HCT116 (cell line): ENCODE measurements around the gene PCDH10. TPM values are rescaled to one million over a fixed set of nuclear protein-coding genes. Genes with fewer than 3 reads are reported as not detected.

Source experiments
- ATAC-seq: fragments of 200-7000 bp; cut with Tn5 transposase; 2 replicates; pipeline ENCODE4 v1.9.1; 2020; ENCODE audit warnings: mild to moderate bottlenecking, moderate library complexity
- BruUV-seq: library from RNA; stranded (reverse); fragments of 400-500 nt; replicated peaks from 2 replicates; lab custom pipeline; 2021; lab: Mats Ljungman, UMichigan
- CTCF ChIA-PET: fragments of 300-600 bp; sonication (Branson Sonifier 250); formaldehyde crosslinking; loops from one replicate; lab custom pipeline; 2021; ENCODE audit warnings: antibody characterized with exemption; lab: Charles Lee
- POLR2A ChIA-PET: fragments of 300-600, 350-600 bp; sonication (Branson Sonifier 250); formaldehyde crosslinking; loops from one replicate; lab custom pipeline; 2021; ENCODE audit warnings: antibody characterized with exemption; lab: Charles Lee
- RAD21 ChIA-PET, 2 experiments: fragments of 300-600 bp; sonication (Branson Sonifier 250); formaldehyde crosslinking; loops; one replicate each; lab custom pipeline; 2023; ENCODE audit warnings: low total read pairs in 2 of 2; ENCODE audit not compliant: uncharacterized antibody in 2 of 2, unreplicated experiment in 2 of 2, low non-redundant PET in 1 of 2; lab: Charles Lee
- DNase-seq: peaks from one replicate; pipeline ENCODE4 v3.0.0-alpha.2; 2010; ENCODE audit warnings: low read depth, low spot score
- H2AFZ ChIP-seq: fragments of 200-600 bp; shearing (Covaris generic), sonication (generic); 2 replicates; pipeline ENCODE4 v1.6.1; 2017; ENCODE audit warnings: low read depth, mixed run types, mixed read lengths, antibody characterized with exemption, low read length; ENCODE audit not compliant: poor library complexity, severe bottlenecking
- H3K27ac ChIP-seq: 2 replicates; pipeline ENCODE4 v1.5.1; 2012; ENCODE audit warnings: low read depth, low read length
- H3K27me3 ChIP-seq: fragments of 200-600 bp; sonication (generic); 2 replicates; pipeline ENCODE4 v1.6.1; 2016; ENCODE audit warnings: mixed run types, low read length, mixed read lengths; ENCODE audit not compliant: insufficient read depth
- H3K36me3 ChIP-seq, 2 experiments: fragments of 200-500 bp in 1 of 2; fragments of 200-600 bp in 1 of 2; sonication (Bioruptor generic) in 1 of 2; sonication (generic) in 1 of 2; 2 replicates each; pipeline versions ENCODE4 v1.5.1 to v1.6.1; 2014 to 2016; ENCODE audit warnings: low read length in 2 of 2, inconsistent platforms in 1 of 2, mixed read lengths in 1 of 2, mixed run types in 1 of 2; ENCODE audit not compliant: insufficient read depth in 2 of 2, control insufficient read depth in 1 of 2
- H3K4me1 ChIP-seq, 2 experiments: fragments of 200-600 bp in 1 of 2; sonication (generic) in 1 of 2; 2 replicates each; pipeline versions ENCODE4 v1.5.1 to v1.6.1; 2012 to 2017; ENCODE audit warnings: low read length in 2 of 2, inconsistent platforms in 1 of 2, mild to moderate bottlenecking in 1 of 2, mixed read lengths in 1 of 2, mixed run types in 1 of 2, moderate library complexity in 1 of 2; ENCODE audit not compliant: insufficient read depth in 2 of 2, control insufficient read depth in 1 of 2
- H3K4me2 ChIP-seq: fragments of 200-600 bp; sonication (generic); 2 replicates; pipeline ENCODE4 v1.6.1; 2017; ENCODE audit warnings: mixed run types, low read length, mixed read lengths
- H3K4me3 ChIP-seq, 2 experiments: fragments of 200-600 bp in 1 of 2; sonication (generic) in 1 of 2; replicated peaks in 1 of 2; 2 replicates each; pipeline ENCODE4 v1.5.1; 2011 to 2016; ENCODE audit warnings: low read length in 2 of 2, control low read depth in 1 of 2, low read depth in 1 of 2, mild to moderate bottlenecking in 1 of 2, mixed read lengths in 1 of 2, mixed run types in 1 of 2
- H3K79me2 ChIP-seq: fragments of 200-600 bp; sonication (generic); 2 replicates; pipeline ENCODE4 v1.6.1; 2017; ENCODE audit warnings: mild to moderate bottlenecking, mixed run types, low read length, moderate library complexity, mixed read lengths; ENCODE audit not compliant: insufficient read depth
- H3K9ac ChIP-seq: fragments of 200-600 bp; sonication (generic); 2 replicates; pipeline ENCODE4 v1.6.1; 2016; ENCODE audit warnings: low read length, mixed read lengths
- H3K9me2 ChIP-seq: fragments of 200-600 bp; sonication (generic), shearing (Covaris generic); 2 replicates; pipeline ENCODE4 v1.6.1; 2017; ENCODE audit warnings: mixed run types, mild to moderate bottlenecking, moderate library complexity; ENCODE audit not compliant: insufficient read depth
- H3K9me3 ChIP-seq, 2 experiments: fragments of 200-500 bp in 1 of 2; fragments of 200-600 bp in 1 of 2; sonication (Bioruptor generic) in 1 of 2; sonication (generic) in 1 of 2; 2 replicates each; pipeline ENCODE4 v1.6.1; 2014 to 2017; ENCODE audit warnings: low read length in 2 of 2, mixed read lengths in 2 of 2, inconsistent platforms in 1 of 2, low read depth in 1 of 2, mild to moderate bottlenecking in 1 of 2, mixed run types in 1 of 2, moderate library complexity in 1 of 2; ENCODE audit not compliant: control insufficient read depth in 1 of 2, insufficient read depth in 1 of 2
- H4K20me1 ChIP-seq: fragments of 200-600 bp; sonication (generic), shearing (Covaris generic); 2 replicates; pipeline ENCODE4 v1.6.1; 2017; ENCODE audit warnings: mixed run types, mild to moderate bottlenecking, moderate library complexity; ENCODE audit not compliant: insufficient read depth
- CBX3 ChIP-seq: IDR thresholded peaks from 2 replicates; pipeline ENCODE4 v1.6.1; 2012; ENCODE audit warnings: low read depth
- ELF1 ChIP-seq: IDR thresholded peaks from 2 replicates; pipeline ENCODE4 v1.6.1; 2012; ENCODE audit warnings: low read depth, borderline replicate concordance
- EZH2 ChIP-seq: fragments of 200-600 bp; sonication (generic); IDR thresholded peaks from 2 replicates; pipeline ENCODE4 v1.6.1; 2017; ENCODE audit warnings: antibody characterized with exemption, mixed run types
- EZH2phosphoT487 ChIP-seq: fragments of 200-600 bp; IDR thresholded peaks from 2 replicates; pipeline ENCODE4 v1.6.1; 2018; ENCODE audit warnings: antibody characterized with exemption, borderline replicate concordance
- FOSL1 ChIP-seq: IDR thresholded peaks from 2 replicates; pipeline ENCODE4 v1.6.1; 2012; ENCODE audit warnings: low read depth
- POLR2A ChIP-seq: IDR thresholded peaks from 2 replicates; pipeline ENCODE4 v1.7.0; 2011; ENCODE audit warnings: borderline replicate concordance; ENCODE audit not compliant: insufficient read depth, insufficient read length; ENCODE audit errors: extremely low read depth
- POLR2AphosphoS5 ChIP-seq: IDR thresholded peaks from 2 replicates; pipeline ENCODE4 v1.6.1; 2011; ENCODE audit warnings: mild to moderate bottlenecking, low read depth, low read length, moderate library complexity
- REST ChIP-seq: IDR thresholded peaks from 2 replicates; pipeline ENCODE4 v1.6.1; 2012; ENCODE audit warnings: low read depth
- SP1 ChIP-seq: IDR thresholded peaks from 2 replicates; pipeline ENCODE4 v1.6.1; 2012; ENCODE audit warnings: low read depth
- SRF ChIP-seq: IDR thresholded peaks from 2 replicates; pipeline ENCODE4 v1.6.1; 2012; ENCODE audit warnings: low read depth
- YY1 ChIP-seq: IDR thresholded peaks from 2 replicates; pipeline ENCODE4 v1.6.1; 2011; ENCODE audit warnings: low read length, low read depth, moderate library complexity, mild to moderate bottlenecking; ENCODE audit not compliant: insufficient replicate concordance; ENCODE audit errors: extremely low read depth
- ZFX ChIP-seq: fragments of 450-650 bp; IDR thresholded peaks from 2 replicates; pipeline ENCODE4 v1.6.1; 2017
- ZNF274 ChIP-seq: fragments of 200-500 bp; sonication (Bioruptor generic); IDR thresholded peaks from 2 replicates; pipeline ENCODE4 v1.6.1; 2014; ENCODE audit warnings: mild to moderate bottlenecking, low read depth, low read length, inconsistent platforms
- intact Hi-C: fragments of 100-400 bp; cut with micrococcal nuclease; formaldehyde crosslinking; loops from 2 replicates; pipeline ENCODE4 v1.10.0; 2022
- total RNA-seq: library from RNA; stranded (reverse); gene quantifications from one replicate; pipeline ENCODE4 v1.2.1, GENCODE V29; 2021; ENCODE audit not compliant: unreplicated experiment

PCDH10 gene
- total RNA-seq, 1 experiment from 2014 or later, result not detected

DNA sequence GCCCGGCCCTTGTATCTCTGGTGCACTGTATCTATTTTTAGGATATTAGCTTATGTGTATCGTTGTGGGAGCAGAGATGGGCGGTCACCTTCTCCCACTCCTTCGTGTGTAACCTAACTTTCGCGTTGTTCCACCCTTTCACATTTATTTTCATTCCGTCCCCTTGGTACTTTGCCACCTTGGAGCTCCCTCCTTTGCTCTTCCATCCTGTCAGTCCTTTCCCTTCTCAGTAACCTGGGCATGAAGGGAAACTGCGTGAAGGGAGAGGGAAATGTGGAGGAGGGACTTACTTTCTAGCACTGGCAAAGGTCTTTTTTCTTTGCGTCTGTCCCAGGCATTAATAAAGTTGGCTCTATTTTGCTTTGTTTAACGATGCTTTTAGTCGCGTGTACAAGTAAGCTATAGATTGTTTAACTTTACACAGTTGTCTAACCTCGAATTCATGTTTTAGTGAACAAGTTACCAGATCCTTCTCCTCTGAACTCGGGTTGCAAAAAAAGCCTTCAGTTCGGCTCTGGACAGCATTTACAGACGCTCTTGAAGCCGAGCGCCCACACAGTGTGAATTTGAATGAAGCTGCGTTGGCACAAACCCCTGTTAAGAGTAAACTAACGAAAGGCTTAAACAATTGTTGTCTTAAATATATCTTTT, 3.9 kb downstream of the PCDH10 start:
- ChIA-PET POLR2A (no interaction called here), CTCF (interaction anchor here (2.1 kb wide), 1 partner anchor 12 kb away, joined by 9 read pairs; no protein-coding TSS in a partner anchor), RAD21 (no interaction called here)
- no peaks in the 10 kb centered on the region for H3K36me3 ChIP-seq
- BruUV-seq, result no TSS peak
- DNase-seq (no peak), ATAC-seq (no peak)
- no peak overlapping the region for H3K27ac ChIP-seq
- H4K20me1 ChIP-seq, result no peaks in the 10 kb centered on the region
- no peak overlapping the region for H2AFZ ChIP-seq
- no peaks in the 10 kb centered on the region for H3K27me3 ChIP-seq
- no peaks in the 10 kb centered on the region for H3K4me1 ChIP-seq
- intact Hi-C loops, result loop anchor here (10.0 kb wide), 1 partner anchor 1622 kb away; no protein-coding TSS in a partner anchor
- no peaks in the 10 kb centered on the region for H3K9me3 ChIP-seq
- H3K9me2 ChIP-seq, result no peaks in the 10 kb centered on the region
- no peak overlapping the region for H3K4me3 ChIP-seq
- H3K4me2 ChIP-seq, result no peak overlapping the region
- H3K79me2 ChIP-seq, result no peaks in the 10 kb centered on the region
- H3K9ac ChIP-seq, result no peak overlapping the region
- TF ChIP-seq EZH2 (no peak), POLR2A (no peak), ELF1 (no peak), SRF (no peak), CBX3 (no peak), FOSL1 (no peak), SP1 (no peak), YY1 (no peak), ZNF274 (no peak), EZH2phosphoT487 (no peak), REST (no peak), POLR2AphosphoS5 (no peak), ZFX (no peak)
